A673 (cell line): Measurements from ENCODE around the gene LRRC23. TPM values are rescaled to one million over a fixed set of nuclear protein-coding genes. Genes with fewer than 3 reads are reported as not detected.
A peak's percentile ranks its signal among the peaks of the same experiment; 100 is the strongest.

ENCODE experiments used
- BruUV-seq: library from RNA; stranded (reverse); fragments of 400-500 nt; replicated peaks from 2 replicates; lab custom pipeline; 2021; lab: Mats Ljungman, UMichigan
- CTCF ChIA-PET: fragments of 300-600 bp; sonication (Branson Sonifier 250); formaldehyde crosslinking; loops from one replicate; lab custom pipeline; 2022; ENCODE audit warnings: antibody characterized with exemption; lab: Charles Lee
- POLR2A ChIA-PET: fragments of 300-600 bp; sonication (Branson Sonifier 250); formaldehyde crosslinking; loops from one replicate; lab custom pipeline; 2022; ENCODE audit warnings: antibody characterized with exemption; ENCODE audit not compliant: low non-redundant PET; lab: Charles Lee
- DNase-seq: peaks from one replicate; pipeline ENCODE4 v3.0.0-alpha.2; 2015; ENCODE audit warnings: low spot score
- H3K27ac ChIP-seq: fragments of 200-600 bp; sonication (generic); 2 replicates; pipeline ENCODE4 v1.5.1; 2016; ENCODE audit warnings: mixed run types, low read depth, mild to moderate bottlenecking, mixed read lengths, antibody characterized with exemption, low read length; ENCODE audit not compliant: poor library complexity, severe bottlenecking
- H3K27me3 ChIP-seq: fragments of 200-600 bp; sonication (generic); replicated peaks from 2 replicates; pipeline ENCODE4 v1.6.1; 2017; ENCODE audit warnings: mixed run types, low read depth, mild to moderate bottlenecking, mixed read lengths, antibody characterized with exemption, low read length; ENCODE audit not compliant: insufficient read depth, poor library complexity
- H3K36me3 ChIP-seq: fragments of 200-600 bp; sonication (generic); 2 replicates; pipeline ENCODE4 v1.6.1; 2016; ENCODE audit warnings: mixed run types, mild to moderate bottlenecking, mixed read lengths, antibody characterized with exemption, low read length; ENCODE audit not compliant: insufficient read depth, poor library complexity, severe bottlenecking
- H3K4me1 ChIP-seq: fragments of 200-600 bp; sonication (generic); 2 replicates; pipeline ENCODE4 v1.6.1; 2017; ENCODE audit warnings: mixed run types, mild to moderate bottlenecking, mixed read lengths, antibody characterized with exemption, low read length; ENCODE audit not compliant: insufficient read depth, poor library complexity, severe bottlenecking
- H3K4me3 ChIP-seq: fragments of 200-600 bp; sonication (generic); 2 replicates; pipeline ENCODE4 v1.5.1; 2016; ENCODE audit warnings: low read depth, mixed run types, mild to moderate bottlenecking, mixed read lengths, low read length; ENCODE audit not compliant: poor library complexity, severe bottlenecking
- H3K9me3 ChIP-seq: fragments of 200-600 bp; sonication (generic); 2 replicates; pipeline ENCODE4 v1.6.1; 2016; ENCODE audit warnings: mixed run types, low read depth, mild to moderate bottlenecking, mixed read lengths, antibody characterized with exemption, low read length; ENCODE audit not compliant: poor library complexity, severe bottlenecking
- EZH2 ChIP-seq: fragments of 200-600 bp; sonication (generic); IDR thresholded peaks from 2 replicates; pipeline ENCODE4 v1.6.1; 2017; ENCODE audit warnings: borderline replicate concordance, low read depth, mild to moderate bottlenecking, mixed read lengths, antibody characterized with exemption, low read length; ENCODE audit not compliant: poor library complexity, severe bottlenecking
- intact Hi-C: fragments of 100-400 bp; cut with micrococcal nuclease; formaldehyde crosslinking; loops from one replicate; pipeline ENCODE4 v1.10.0; 2022; ENCODE audit not compliant: unreplicated experiment
- total RNA-seq: library from RNA; stranded (reverse); gene quantifications from 2 replicates; pipeline ENCODE4 v1.2.3, GENCODE V29; 2021
- TF ChIP-seq, protein P1 (sequence below): fragments of 300-800, 200-600 bp; sonication (generic); conservative IDR thresholded peaks from 2 replicates; pipeline ENCODE4 v1.5.1; 2017; ENCODE audit warnings: low read depth, mild to moderate bottlenecking, antibody characterized with exemption, low read length, moderate library complexity, mixed read lengths

Gene LRRC23
- total RNA-seq, 1 experiment from 2014 or later: 7.7 TPM

DNA sequence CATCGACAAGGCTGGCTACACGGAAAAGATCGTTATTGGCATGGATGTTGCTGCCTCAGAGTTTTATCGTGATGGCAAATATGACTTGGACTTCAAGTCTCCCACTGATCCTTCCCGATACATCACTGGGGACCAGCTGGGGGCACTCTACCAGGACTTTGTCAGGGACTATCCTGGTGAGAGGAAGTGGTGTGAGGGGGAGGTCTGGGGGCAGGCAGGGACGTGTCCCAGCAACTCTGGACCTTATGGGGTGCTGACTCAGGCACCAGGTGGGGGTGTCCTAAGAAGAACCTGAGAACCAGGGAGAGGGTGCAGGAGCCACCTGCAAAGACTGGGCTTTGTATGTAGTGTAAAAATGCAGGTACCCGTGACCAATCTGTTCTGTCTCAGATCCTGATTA lies 15.0 kb downstream of the LRRC23 start:
- CTCF ChIA-PET: no interaction called here
- POLR2A ChIA-PET: interaction anchor here (0.6 kb wide), 1 partner anchor 91 kb away, joined by 24 read pairs; no protein-coding TSS in a partner anchor

DNA sequence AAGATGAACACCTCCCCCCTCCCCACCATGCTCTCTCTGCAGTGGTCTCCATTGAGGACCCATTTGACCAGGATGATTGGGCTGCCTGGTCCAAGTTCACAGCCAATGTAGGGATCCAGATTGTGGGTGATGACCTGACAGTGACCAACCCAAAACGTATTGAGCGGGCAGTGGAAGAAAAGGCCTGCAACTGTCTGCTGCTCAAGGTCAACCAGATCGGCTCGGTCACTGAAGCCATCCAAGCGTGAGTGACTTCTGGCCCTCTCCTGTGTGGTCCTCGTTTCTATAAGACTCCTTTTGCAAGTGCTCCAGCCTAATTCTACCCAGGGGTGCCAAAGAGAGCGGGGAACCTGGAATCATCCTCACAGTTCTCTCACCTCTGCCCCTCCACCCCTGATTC lies 16.9 kb downstream of the LRRC23 start:
- POLR2A ChIA-PET: no interaction called here
- no peak overlapping the region for H3K27ac ChIP-seq
- H3K27me3 ChIP-seq: no peaks in the 10 kb centered on the region
- intact Hi-C loops: loop anchor here (5.0 kb wide), 1 partner anchor 171 kb away; the partner anchor contains the start of gene C1R
- no TSS peak for BruUV-seq
- peaks cover 23% of the 10 kb centered on the region for H3K4me1 ChIP-seq
- TF ChIP-seq EZH2: no peak
- TF ChIP-seq, protein P1, sequence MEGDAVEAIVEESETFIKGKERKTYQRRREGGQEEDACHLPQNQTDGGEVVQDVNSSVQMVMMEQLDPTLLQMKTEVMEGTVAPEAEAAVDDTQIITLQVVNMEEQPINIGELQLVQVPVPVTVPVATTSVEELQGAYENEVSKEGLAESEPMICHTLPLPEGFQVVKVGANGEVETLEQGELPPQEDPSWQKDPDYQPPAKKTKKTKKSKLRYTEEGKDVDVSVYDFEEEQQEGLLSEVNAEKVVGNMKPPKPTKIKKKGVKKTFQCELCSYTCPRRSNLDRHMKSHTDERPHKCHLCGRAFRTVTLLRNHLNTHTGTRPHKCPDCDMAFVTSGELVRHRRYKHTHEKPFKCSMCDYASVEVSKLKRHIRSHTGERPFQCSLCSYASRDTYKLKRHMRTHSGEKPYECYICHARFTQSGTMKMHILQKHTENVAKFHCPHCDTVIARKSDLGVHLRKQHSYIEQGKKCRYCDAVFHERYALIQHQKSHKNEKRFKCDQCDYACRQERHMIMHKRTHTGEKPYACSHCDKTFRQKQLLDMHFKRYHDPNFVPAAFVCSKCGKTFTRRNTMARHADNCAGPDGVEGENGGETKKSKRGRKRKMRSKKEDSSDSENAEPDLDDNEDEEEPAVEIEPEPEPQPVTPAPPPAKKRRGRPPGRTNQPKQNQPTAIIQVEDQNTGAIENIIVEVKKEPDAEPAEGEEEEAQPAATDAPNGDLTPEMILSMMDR: no peak
- no peak overlapping the region for H3K4me3 ChIP-seq
- peaks cover 57% of the 10 kb centered on the region for H3K36me3 ChIP-seq
- CTCF ChIA-PET: no interaction called here
- H3K9me3 ChIP-seq: no peaks in the 10 kb centered on the region
- no peak for DNase-seq

More for the DNA sequence above, 15.0 kb downstream of the LRRC23 start:
- peaks cover 67% of the 10 kb centered on the region for H3K36me3 ChIP-seq
- no peak for TF ChIP-seq EZH2
- TF ChIP-seq, protein P1: peak; percentile 17; the same call in 1 of the 2 replicates
- no peak overlapping the region for H3K4me3 ChIP-seq
- intact Hi-C loops: no loop called here
- DNase-seq: no peak
- no peaks in the 10 kb centered on the region for H3K27me3 ChIP-seq
- H3K9me3 ChIP-seq: no peaks in the 10 kb centered on the region
- peaks cover 11% of the 10 kb centered on the region for H3K4me1 ChIP-seq
- no TSS peak for BruUV-seq
- peak overlapping the region; percentile 23 for H3K27ac ChIP-seq

DNA sequence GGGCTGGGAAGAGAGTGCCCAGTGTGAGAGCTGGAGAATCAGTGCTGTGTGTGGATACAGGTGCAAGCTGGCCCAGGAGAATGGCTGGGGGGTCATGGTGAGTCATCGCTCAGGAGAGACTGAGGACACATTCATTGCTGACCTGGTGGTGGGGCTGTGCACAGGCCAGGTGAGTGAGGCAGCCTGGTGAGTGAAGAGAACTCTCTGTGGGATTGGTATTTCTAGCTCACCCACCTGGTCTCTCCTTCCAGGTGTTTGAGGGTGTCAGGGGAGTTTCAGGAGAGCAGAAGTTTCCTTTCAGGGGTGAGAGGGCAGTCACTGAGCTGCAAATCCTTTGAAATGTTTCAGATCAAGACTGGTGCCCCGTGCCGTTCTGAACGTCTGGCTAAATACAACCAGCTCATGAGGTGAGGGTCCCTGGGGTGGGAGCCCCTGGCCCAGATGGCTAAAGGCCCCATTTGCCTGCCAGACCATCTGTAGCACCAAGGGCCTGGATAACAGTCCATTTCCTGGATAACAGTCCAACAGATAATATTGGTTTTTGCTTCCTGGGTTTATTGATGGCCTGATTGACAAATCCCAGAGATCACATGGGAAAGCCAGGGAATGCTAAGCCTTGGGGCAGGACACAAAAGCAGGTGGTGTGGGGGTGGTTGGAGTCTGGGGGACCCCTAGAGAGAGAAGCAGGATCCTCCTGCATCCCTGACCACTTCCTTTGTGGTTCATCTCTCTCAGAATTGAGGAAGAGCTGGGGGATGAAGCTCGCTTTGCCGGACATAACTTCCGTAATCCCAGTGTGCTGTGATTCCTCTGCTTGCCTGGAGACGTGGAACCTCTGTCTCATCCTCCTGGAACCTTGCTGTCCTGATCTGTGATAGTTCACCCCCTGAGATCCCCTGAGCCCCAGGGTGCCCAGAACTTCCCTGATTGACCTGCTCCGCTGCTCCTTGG lies 17.6 kb downstream of the LRRC23 start:
- Histone ChIP-seq H3K9me3 (no peaks in the 10 kb centered on the region), H3K27me3 (no peaks in the 10 kb centered on the region), H3K4me1 (peaks cover 30% of the 10 kb centered on the region), H3K4me3 (no peak overlapping the region), H3K27ac (no peak overlapping the region), H3K36me3 (peaks cover 50% of the 10 kb centered on the region)
- intact Hi-C loops: loop anchor here (5.0 kb wide), 1 partner anchor 170 kb away; the partner anchor contains the start of gene C1R
- BruUV-seq: no TSS peak
- CTCF ChIA-PET: no interaction called here
- DNase-seq: no peak
- POLR2A ChIA-PET: no interaction called here
- no peak for TF ChIP-seq EZH2
- TF ChIP-seq, protein P1: no peak
